ENCODE measurements around the gene CLTA.

DNA sequence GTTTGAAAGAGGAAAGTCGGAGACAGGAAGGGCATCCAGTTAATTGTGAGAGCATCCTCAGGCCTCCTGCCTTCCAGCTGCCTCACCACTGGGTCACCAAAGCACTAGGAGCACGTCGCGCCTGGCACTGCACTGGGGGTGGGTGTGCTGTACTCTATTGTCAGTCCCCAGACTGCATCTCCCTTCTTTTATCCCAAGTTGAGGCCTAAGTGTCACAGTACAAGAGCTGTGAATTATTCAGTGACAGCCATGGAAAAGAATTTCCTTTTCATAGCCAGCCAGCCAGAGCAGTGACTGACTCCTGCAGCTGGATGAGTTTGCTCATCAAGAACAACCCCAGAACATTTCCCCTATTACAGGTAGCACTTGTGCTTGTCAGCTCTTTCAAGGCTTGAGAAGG lies 16.3 kb downstream of the CLTA start:
- TF ChIP-seq, protein P1, sequence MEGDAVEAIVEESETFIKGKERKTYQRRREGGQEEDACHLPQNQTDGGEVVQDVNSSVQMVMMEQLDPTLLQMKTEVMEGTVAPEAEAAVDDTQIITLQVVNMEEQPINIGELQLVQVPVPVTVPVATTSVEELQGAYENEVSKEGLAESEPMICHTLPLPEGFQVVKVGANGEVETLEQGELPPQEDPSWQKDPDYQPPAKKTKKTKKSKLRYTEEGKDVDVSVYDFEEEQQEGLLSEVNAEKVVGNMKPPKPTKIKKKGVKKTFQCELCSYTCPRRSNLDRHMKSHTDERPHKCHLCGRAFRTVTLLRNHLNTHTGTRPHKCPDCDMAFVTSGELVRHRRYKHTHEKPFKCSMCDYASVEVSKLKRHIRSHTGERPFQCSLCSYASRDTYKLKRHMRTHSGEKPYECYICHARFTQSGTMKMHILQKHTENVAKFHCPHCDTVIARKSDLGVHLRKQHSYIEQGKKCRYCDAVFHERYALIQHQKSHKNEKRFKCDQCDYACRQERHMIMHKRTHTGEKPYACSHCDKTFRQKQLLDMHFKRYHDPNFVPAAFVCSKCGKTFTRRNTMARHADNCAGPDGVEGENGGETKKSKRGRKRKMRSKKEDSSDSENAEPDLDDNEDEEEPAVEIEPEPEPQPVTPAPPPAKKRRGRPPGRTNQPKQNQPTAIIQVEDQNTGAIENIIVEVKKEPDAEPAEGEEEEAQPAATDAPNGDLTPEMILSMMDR (conservative IDR thresholded peaks at IDR 0.05) = no peak
- no peak for TF ChIP-seq EZH2 (IDR thresholded peaks at IDR 0.05; ENCODE audit: low read depth)

Measured in PC-9 (cell line).